Liver (tissue), 3 donors: ENCODE results near the gene CPNE1.

Experiments used
- EGR1 ChIP-seq, 2 donors: IDR thresholded peaks; 2 replicates each; pipeline ENCODE4 v1.6.1; 2016 to 2018; ENCODE audit warnings: antibody characterized with exemption in 2 of 2, low read depth in 2 of 2
- FOXA1 ChIP-seq: IDR thresholded peaks from 2 replicates; pipeline ENCODE4 v1.6.1; 2016; ENCODE audit warnings: antibody characterized with exemption
- JUND ChIP-seq, 2 donors: IDR thresholded peaks; 2 replicates each; pipeline ENCODE4 v1.6.1; 2016; ENCODE audit warnings: antibody characterized with exemption in 2 of 2
- RAD21 ChIP-seq, 2 donors: IDR thresholded peaks; 2 replicates each; pipeline ENCODE4 v1.6.1; 2016; ENCODE audit warnings: antibody characterized with exemption in 2 of 2, mild to moderate bottlenecking in 2 of 2
- RXRA ChIP-seq, 2 donors: IDR thresholded peaks; 2 replicates each; pipeline ENCODE4 v1.6.1; 2017 to 2018; ENCODE audit warnings: antibody characterized with exemption in 2 of 2, mild to moderate bottlenecking in 1 of 2
- YY1 ChIP-seq: IDR thresholded peaks from 2 replicates; pipeline ENCODE4 v1.6.1; 2016; ENCODE audit warnings: antibody characterized with exemption, mild to moderate bottlenecking
- TF ChIP-seq, protein P1 (sequence below): IDR thresholded peaks from 2 replicates; pipeline ENCODE4 v1.6.1; 2016; ENCODE audit warnings: antibody characterized with exemption
- TF ChIP-seq, protein P2 (sequence below): fragments of 150-350 bp; IDR thresholded peaks from 2 replicates; pipeline ENCODE4 v1.5.1; 2017; ENCODE audit warnings: improper control_type of control experiment, low read depth, low read length; ENCODE audit not compliant: missing input control
- TF ChIP-seq, protein P3 (sequence below): IDR thresholded peaks from 2 replicates; pipeline ENCODE4 v1.6.1; 2016; ENCODE audit warnings: antibody characterized with exemption
- TF ChIP-seq, protein P4 (sequence below): IDR thresholded peaks from 2 replicates; pipeline ENCODE4 v1.6.1; 2016; ENCODE audit warnings: antibody characterized with exemption, mild to moderate bottlenecking
- donor health status: healthy.
- donor health status: healthy.

DNA sequence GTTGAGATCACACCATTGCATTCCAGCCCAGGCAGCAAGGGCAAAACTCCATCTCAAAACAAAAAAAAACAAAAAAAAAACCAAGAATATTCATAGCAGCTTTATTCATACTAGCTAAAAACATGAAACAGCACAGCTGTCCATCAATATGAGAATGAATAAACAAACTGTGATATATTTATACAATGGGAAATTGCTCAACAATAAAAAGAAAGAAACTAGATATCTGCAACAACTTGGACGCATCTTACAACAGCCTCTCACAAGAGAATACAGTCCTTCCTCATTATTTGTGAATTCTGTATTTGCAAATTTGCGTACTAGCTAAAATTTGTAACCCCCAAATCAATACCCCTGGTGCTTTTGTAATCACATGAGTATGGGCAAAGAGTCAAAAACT is 77.3 kb downstream of the CPNE1 start:
- TF ChIP-seq RXRA (IDR thresholded peaks at IDR 0.05) (no peak), JUND (IDR thresholded peaks at IDR 0.05) (no peak), EGR1 (IDR thresholded peaks at IDR 0.05; ENCODE audit: low read depth in 2 of 2) (no peak), YY1 (no peak), FOXA1 (no peak), RAD21 (IDR thresholded peaks at IDR 0.05) (no peak)
- TF ChIP-seq, protein P1, sequence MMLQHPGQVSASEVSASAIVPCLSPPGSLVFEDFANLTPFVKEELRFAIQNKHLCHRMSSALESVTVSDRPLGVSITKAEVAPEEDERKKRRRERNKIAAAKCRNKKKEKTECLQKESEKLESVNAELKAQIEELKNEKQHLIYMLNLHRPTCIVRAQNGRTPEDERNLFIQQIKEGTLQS = no peak
- TF ChIP-seq, protein P2, sequence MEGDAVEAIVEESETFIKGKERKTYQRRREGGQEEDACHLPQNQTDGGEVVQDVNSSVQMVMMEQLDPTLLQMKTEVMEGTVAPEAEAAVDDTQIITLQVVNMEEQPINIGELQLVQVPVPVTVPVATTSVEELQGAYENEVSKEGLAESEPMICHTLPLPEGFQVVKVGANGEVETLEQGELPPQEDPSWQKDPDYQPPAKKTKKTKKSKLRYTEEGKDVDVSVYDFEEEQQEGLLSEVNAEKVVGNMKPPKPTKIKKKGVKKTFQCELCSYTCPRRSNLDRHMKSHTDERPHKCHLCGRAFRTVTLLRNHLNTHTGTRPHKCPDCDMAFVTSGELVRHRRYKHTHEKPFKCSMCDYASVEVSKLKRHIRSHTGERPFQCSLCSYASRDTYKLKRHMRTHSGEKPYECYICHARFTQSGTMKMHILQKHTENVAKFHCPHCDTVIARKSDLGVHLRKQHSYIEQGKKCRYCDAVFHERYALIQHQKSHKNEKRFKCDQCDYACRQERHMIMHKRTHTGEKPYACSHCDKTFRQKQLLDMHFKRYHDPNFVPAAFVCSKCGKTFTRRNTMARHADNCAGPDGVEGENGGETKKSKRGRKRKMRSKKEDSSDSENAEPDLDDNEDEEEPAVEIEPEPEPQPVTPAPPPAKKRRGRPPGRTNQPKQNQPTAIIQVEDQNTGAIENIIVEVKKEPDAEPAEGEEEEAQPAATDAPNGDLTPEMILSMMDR = no peak
- TF ChIP-seq, protein P3, sequence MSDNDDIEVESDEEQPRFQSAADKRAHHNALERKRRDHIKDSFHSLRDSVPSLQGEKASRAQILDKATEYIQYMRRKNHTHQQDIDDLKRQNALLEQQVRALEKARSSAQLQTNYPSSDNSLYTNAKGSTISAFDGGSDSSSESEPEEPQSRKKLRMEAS = no peak
- TF ChIP-seq, protein P4, sequence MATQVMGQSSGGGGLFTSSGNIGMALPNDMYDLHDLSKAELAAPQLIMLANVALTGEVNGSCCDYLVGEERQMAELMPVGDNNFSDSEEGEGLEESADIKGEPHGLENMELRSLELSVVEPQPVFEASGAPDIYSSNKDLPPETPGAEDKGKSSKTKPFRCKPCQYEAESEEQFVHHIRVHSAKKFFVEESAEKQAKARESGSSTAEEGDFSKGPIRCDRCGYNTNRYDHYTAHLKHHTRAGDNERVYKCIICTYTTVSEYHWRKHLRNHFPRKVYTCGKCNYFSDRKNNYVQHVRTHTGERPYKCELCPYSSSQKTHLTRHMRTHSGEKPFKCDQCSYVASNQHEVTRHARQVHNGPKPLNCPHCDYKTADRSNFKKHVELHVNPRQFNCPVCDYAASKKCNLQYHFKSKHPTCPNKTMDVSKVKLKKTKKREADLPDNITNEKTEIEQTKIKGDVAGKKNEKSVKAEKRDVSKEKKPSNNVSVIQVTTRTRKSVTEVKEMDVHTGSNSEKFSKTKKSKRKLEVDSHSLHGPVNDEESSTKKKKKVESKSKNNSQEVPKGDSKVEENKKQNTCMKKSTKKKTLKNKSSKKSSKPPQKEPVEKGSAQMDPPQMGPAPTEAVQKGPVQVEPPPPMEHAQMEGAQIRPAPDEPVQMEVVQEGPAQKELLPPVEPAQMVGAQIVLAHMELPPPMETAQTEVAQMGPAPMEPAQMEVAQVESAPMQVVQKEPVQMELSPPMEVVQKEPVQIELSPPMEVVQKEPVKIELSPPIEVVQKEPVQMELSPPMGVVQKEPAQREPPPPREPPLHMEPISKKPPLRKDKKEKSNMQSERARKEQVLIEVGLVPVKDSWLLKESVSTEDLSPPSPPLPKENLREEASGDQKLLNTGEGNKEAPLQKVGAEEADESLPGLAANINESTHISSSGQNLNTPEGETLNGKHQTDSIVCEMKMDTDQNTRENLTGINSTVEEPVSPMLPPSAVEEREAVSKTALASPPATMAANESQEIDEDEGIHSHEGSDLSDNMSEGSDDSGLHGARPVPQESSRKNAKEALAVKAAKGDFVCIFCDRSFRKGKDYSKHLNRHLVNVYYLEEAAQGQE = no peak
